H1 (cell line): Measurements from ENCODE around the gene B4GALT5. TPM values are rescaled to one million over a fixed set of nuclear protein-coding genes. Genes with fewer than 3 reads are reported as not detected.
A peak's percentile ranks its signal among the peaks of the same experiment; 100 is the strongest.

ENCODE experiments used
- CTCF ChIA-PET: fragments of 300-600 bp; sonication (Branson Sonifier 250); formaldehyde crosslinking; loops from one replicate; lab custom pipeline; 2021; ENCODE audit not compliant: partially characterized antibody; lab: Charles Lee
- POLR2A ChIA-PET: fragments of 300-600 bp; sonication (Branson Sonifier 250); formaldehyde crosslinking; loops from one replicate; lab custom pipeline; 2021; ENCODE audit warnings: inconsistent platforms; ENCODE audit not compliant: partially characterized antibody; lab: Charles Lee
- DNase-seq, 2 experiments: peaks; one replicate each; pipeline versions ENCODE4 v3.0.0 to v3.0.0-alpha.2; 2010 to 2022; ENCODE audit warnings: low spot score in 2 of 2, low read depth in 1 of 2, mixed read lengths in 1 of 2
- FAIRE-seq: peaks from 2 replicates; lab custom pipeline; 2011; peaks lifted over from hg19 to GRCh38; lab: Jason Lieb, UNC
- H2AFZ ChIP-seq: 2 replicates; pipeline ENCODE4 v1.8.1; 2012; ENCODE audit warnings: low read length, inconsistent platforms
- H2AK5ac ChIP-seq: 2 replicates; pipeline ENCODE4 v1.6.1; 2013; ENCODE audit warnings: low read depth, low read length
- H2BK120ac ChIP-seq: replicated peaks from 2 replicates; pipeline ENCODE3; 2013; ENCODE audit warnings: low read depth, low read length, inconsistent platforms
- H2BK12ac ChIP-seq: 2 replicates; pipeline ENCODE4 v1.6.1; 2013; ENCODE audit warnings: low read depth, low read length
- H2BK15ac ChIP-seq: 2 replicates; pipeline ENCODE4 v1.6.1; 2013; ENCODE audit warnings: low read length
- H2BK20ac ChIP-seq: 2 replicates; pipeline ENCODE4 v1.6.1; 2013; ENCODE audit warnings: low read length
- H2BK5ac ChIP-seq: 2 replicates; pipeline ENCODE4 v1.6.1; 2013; ENCODE audit warnings: low read depth, low read length
- H3K14ac ChIP-seq: 2 replicates; pipeline ENCODE4 v1.6.1; 2013; ENCODE audit warnings: inconsistent platforms; ENCODE audit not compliant: insufficient read length
- H3K18ac ChIP-seq: 2 replicates; pipeline ENCODE4 v1.6.1; 2013; ENCODE audit warnings: low read length; ENCODE audit errors: extremely low read depth
- H3K23ac ChIP-seq: 2 replicates; pipeline ENCODE4 v1.6.1; 2013; ENCODE audit warnings: inconsistent platforms; ENCODE audit not compliant: insufficient read length
- H3K23me2 ChIP-seq: 2 replicates; pipeline ENCODE4 v1.6.1; 2013; ENCODE audit warnings: low read depth, low read length
- H3K27ac ChIP-seq: 2 replicates; pipeline ENCODE4 v1.6.1; 2011; ENCODE audit warnings: low read depth, low read length, inconsistent platforms
- H3K27me3 ChIP-seq, 4 experiments: replicated peaks in 1 of 4; 1 replicate in 1 of 4; 2 replicates in 3 of 4; pipeline versions ENCODE4 v1.6.1 to v1.8.1; 2011 to 2013; ENCODE audit warnings: low read length in 3 of 4, mild to moderate bottlenecking in 3 of 4, inconsistent platforms in 2 of 4, mixed read lengths in 2 of 4, moderate library complexity in 1 of 4; ENCODE audit not compliant: control insufficient read depth in 3 of 4, insufficient read depth in 3 of 4; ENCODE audit errors: extremely low read depth in 1 of 4
- H3K36me3 ChIP-seq, 4 experiments: 2 replicates each; pipeline versions ENCODE4 v1.6.1 to v1.8.1; 2011 to 2013; ENCODE audit warnings: mild to moderate bottlenecking in 4 of 4, low read length in 3 of 4, moderate library complexity in 2 of 4, control low read depth in 1 of 4, inconsistent platforms in 1 of 4; ENCODE audit not compliant: insufficient read depth in 4 of 4, control insufficient read depth in 2 of 4
- H3K4ac ChIP-seq: replicated peaks from 2 replicates; pipeline ENCODE3; 2013; ENCODE audit warnings: low read length, low read depth, mixed read lengths, inconsistent platforms; ENCODE audit not compliant: insufficient read length
- H3K4me1 ChIP-seq, 4 experiments: replicated peaks in 1 of 4; 1 replicate in 1 of 4; 2 replicates in 3 of 4; pipeline versions ENCODE4 v1.6.1 to v1.8.1; 2011 to 2013; ENCODE audit warnings: low read length in 3 of 4, inconsistent platforms in 2 of 4, mixed read lengths in 1 of 4; ENCODE audit not compliant: insufficient read depth in 4 of 4, control insufficient read depth in 3 of 4
- H3K4me2 ChIP-seq, 2 experiments: 2 replicates each; pipeline versions ENCODE4 v1.6.1 to v1.8.1; 2011 to 2013; ENCODE audit warnings: low read depth in 2 of 2, low read length in 2 of 2, control low read depth in 1 of 2, inconsistent platforms in 1 of 2, mild to moderate bottlenecking in 1 of 2; ENCODE audit not compliant: insufficient read depth in 1 of 2
- H3K4me3 ChIP-seq, 4 experiments: fragments of 200-600, 300-600 bp in 1 of 4; sonication (generic), shearing (Covaris generic), sonication (Bioruptor Twin) in 1 of 4; 2 replicates each; pipeline versions ENCODE4 v1.5.1 to v1.8.1; 2011 to 2016; ENCODE audit warnings: low read length in 4 of 4, low read depth in 3 of 4, control low read depth in 2 of 4, inconsistent platforms in 2 of 4, mild to moderate bottlenecking in 2 of 4, mixed read lengths in 1 of 4, moderate library complexity in 1 of 4; ENCODE audit not compliant: insufficient read depth in 2 of 4; ENCODE audit errors: extremely low read depth in 1 of 4
- H3K56ac ChIP-seq: replicated peaks from 2 replicates; pipeline ENCODE3; 2013; ENCODE audit warnings: low read depth, mild to moderate bottlenecking, mixed read lengths, low read length, inconsistent platforms; ENCODE audit not compliant: insufficient read length
- H3K79me1 ChIP-seq: 2 replicates; pipeline ENCODE4 v1.6.1; 2013; ENCODE audit warnings: low read depth, low read length, control low read depth
- H3K79me2 ChIP-seq, 2 experiments: 2 replicates each; pipeline versions ENCODE4 v1.6.1 to v1.8.1; 2012 to 2013; ENCODE audit warnings: low read length in 2 of 2, mild to moderate bottlenecking in 2 of 2, inconsistent platforms in 1 of 2; ENCODE audit not compliant: insufficient read depth in 2 of 2, control insufficient read depth in 1 of 2
- H3K9ac ChIP-seq, 4 experiments: replicated peaks in 1 of 4; 1 replicate in 1 of 4; 2 replicates in 3 of 4; pipeline versions ENCODE4 v1.6.1 to v1.8.1; 2011 to 2013; ENCODE audit warnings: low read depth in 3 of 4, low read length in 3 of 4, control low read depth in 2 of 4, mild to moderate bottlenecking in 2 of 4, moderate library complexity in 2 of 4, inconsistent platforms in 1 of 4; ENCODE audit errors: extremely low read depth in 1 of 4
- H3K9me3 ChIP-seq, 2 experiments: 2 replicates each; pipeline versions ENCODE4 v1.6.1 to v1.8.1; 2012 to 2013; ENCODE audit warnings: mild to moderate bottlenecking in 2 of 2, moderate library complexity in 2 of 2, control low read depth in 1 of 2, inconsistent platforms in 1 of 2, low read depth in 1 of 2, low read length in 1 of 2, mixed read lengths in 1 of 2; ENCODE audit not compliant: insufficient read depth in 2 of 2
- H4K20me1 ChIP-seq, 2 experiments: replicated peaks in 1 of 2; 2 replicates each; pipeline versions ENCODE3 to v1.8.1; 2011 to 2013; ENCODE audit warnings: inconsistent platforms in 2 of 2, low read length in 2 of 2, mild to moderate bottlenecking in 1 of 2; ENCODE audit not compliant: insufficient read depth in 2 of 2, control insufficient read depth in 1 of 2
- H4K5ac ChIP-seq: 2 replicates; pipeline ENCODE4 v1.6.1; 2013; ENCODE audit warnings: low read length, low read depth, mixed read lengths, inconsistent platforms; ENCODE audit not compliant: insufficient read length
- H4K8ac ChIP-seq: 2 replicates; pipeline ENCODE4 v1.8.0; 2013; ENCODE audit warnings: mild to moderate bottlenecking, moderate library complexity, low read length, inconsistent platforms; ENCODE audit not compliant: insufficient read depth; ENCODE audit errors: extremely low read depth
- H4K91ac ChIP-seq: replicated peaks from 2 replicates; pipeline ENCODE3; 2013; ENCODE audit warnings: low read length, mixed read lengths, inconsistent platforms; ENCODE audit not compliant: insufficient read length
- BACH1 ChIP-seq: IDR thresholded peaks from 2 replicates; pipeline ENCODE4 v1.6.1; 2012; ENCODE audit warnings: low read length, improper control_type of control experiment
- CTCF ChIP-seq, 3 experiments: IDR thresholded peaks; 1 replicate in 2 of 3; 2 replicates in 1 of 3; pipeline versions ENCODE4 v1.5.1 to v1.6.1; 2011; ENCODE audit warnings: low read length in 3 of 3, mild to moderate bottlenecking in 3 of 3, inconsistent platforms in 2 of 3, low read depth in 1 of 3, moderate library complexity in 1 of 3; ENCODE audit not compliant: insufficient read depth in 1 of 3; ENCODE audit errors: control extremely low read depth in 1 of 3
- MAX ChIP-seq: IDR thresholded peaks from 2 replicates; pipeline ENCODE4 v1.6.1; 2012; ENCODE audit warnings: inconsistent platforms
- RAD21 ChIP-seq, 2 experiments: IDR thresholded peaks in 1 of 2; conservative IDR thresholded peaks in 1 of 2; 2 replicates each; pipeline ENCODE4 v1.6.1; 2011; ENCODE audit warnings: low read depth in 2 of 2, low read length in 2 of 2, improper control_type of control experiment in 1 of 2, inconsistent platforms in 1 of 2, mild to moderate bottlenecking in 1 of 2, moderate library complexity in 1 of 2
- SP1 ChIP-seq: IDR thresholded peaks from 2 replicates; pipeline ENCODE4 v1.6.1; 2011; ENCODE audit warnings: low read depth, low read length
- WGBS, 2 experiments: shearing (Covaris generic) in 1 of 2; methylation state at CpG; one replicate each; pipeline versions ENCODE4 v1.1.6 to v1.1.7; 2013 to 2015; ENCODE audit warnings: low lambda C conversion rate in 2 of 2, mixed read lengths in 2 of 2, inconsistent platforms in 1 of 2, low coverage in 1 of 2, missing lambda C conversion rate in 1 of 2; ENCODE audit not compliant: insufficient replicate concordance in 2 of 2, insufficient coverage in 1 of 2, insufficient read length in 1 of 2; ENCODE audit errors: extremely low coverage in 1 of 2, missing lambda C conversion rate in 1 of 2; 5-methylcytosine and 5-hydroxymethylcytosine counted together
- polyA plus RNA-seq, 7 experiments: library from polyadenylated mRNA; depleted of rRNA in 3 of 7; stranded (reverse) in 5 of 7; unstranded in 2 of 7; fragments of >200 nt in 5 of 7; fragments of 200-250 nt in 2 of 7; gene quantifications; 1 replicate in 5 of 7; 2 replicates in 1 of 7; 4 replicates in 1 of 7; pipeline versions ENCODE4 v1.2.1 to v1.2.3, GENCODE V29; 2011 to 2013; ENCODE audit warnings: missing spikeins in 2 of 7, mixed read lengths in 2 of 7
- total RNA-seq: library from RNA; stranded (reverse); fragmentation: NEBNext Ultra II Directional; extraction: Animal tissue kit (Norgen Biotek cat#: 25700); gene quantifications from 2 replicates; pipeline ENCODE4 v1.2.1, GENCODE V29; 2021

Gene B4GALT5
- total and polyA plus RNA-seq, 2 of the 8 experiments (the other 6 are each of a cell fraction or from before 2014, with no cell fraction given) = 46.5 to 75.4 TPM

- no peaks in the 10 kb centered on the region for H3K36me3 ChIP-seq
- H3K9me3 ChIP-seq = no peaks in the 10 kb centered on the region
- H2BK15ac ChIP-seq = no peak overlapping the region
- H4K8ac ChIP-seq = peak overlapping the region; percentile 16; the same call in 1 of the 2 replicates
- H3K79me2 ChIP-seq = no peaks in the 10 kb centered on the region
- no peaks in the 10 kb centered on the region for H3K27me3 ChIP-seq
- TF ChIP-seq RAD21 (IDR thresholded peaks at IDR 0.05 in 1 of 2, conservative IDR thresholded peaks at IDR 0.05 in 1 of 2; ENCODE audit: low read depth in 2 of 2, low read length in 2 of 2) = peak; percentile 57 to 66
- peak; percentile 71 to 77 (median 71) for TF ChIP-seq CTCF (IDR thresholded peaks at IDR 0.05; ENCODE audit: control extremely low read depth in 1 of 3, insufficient read depth in 1 of 3, low read depth in 1 of 3, low read length in 3 of 3)
- TF ChIP-seq SP1 = no peak
- no peak for TF ChIP-seq BACH1
- TF ChIP-seq MAX = peak; percentile 57; the same call in 1 of the 2 replicates
- no peak overlapping the region for H4K5ac ChIP-seq
- no peak overlapping the region for H3K4me2 ChIP-seq
- H2AK5ac ChIP-seq = no peak overlapping the region
- no peak overlapping the region for H2BK120ac ChIP-seq
- ChIA-PET CTCF (interaction anchor here (0.6 to 23.7 kb wide), 27 partner anchors 9 to 301 kb away, joined by 3 to 665 read pairs (median 4); no protein-coding TSS in a partner anchor), POLR2A (no interaction called here)
- no peak overlapping the region for H3K4ac ChIP-seq
- FAIRE-seq = no peak
- H2BK12ac ChIP-seq = no peak overlapping the region
- no peak overlapping the region for H2AFZ ChIP-seq
- H3K18ac ChIP-seq = no peak overlapping the region
- no peak for DNase-seq
- no peak overlapping the region for H3K9ac ChIP-seq
- no peak overlapping the region for H3K23ac ChIP-seq
- H3K23me2 ChIP-seq = no peaks in the 10 kb centered on the region
- no peak overlapping the region for H3K14ac ChIP-seq
- WGBS, 2 experiments = 68% methylated on average over 11 of the region's 11 CpGs; no CpG with 5 or more reads in 1 of the 2 experiments
- H3K56ac ChIP-seq = no peak overlapping the region
- no peak overlapping the region for H3K4me3 ChIP-seq
- no peaks in the 10 kb centered on the region for H3K79me1 ChIP-seq
- no peak overlapping the region for H2BK20ac ChIP-seq
- no peaks in the 10 kb centered on the region for H3K4me1 ChIP-seq
- H3K27ac ChIP-seq = no peak overlapping the region
- no peaks in the 10 kb centered on the region for H4K20me1 ChIP-seq
- H2BK5ac ChIP-seq = no peak overlapping the region
- no peak overlapping the region for H4K91ac ChIP-seq
Observed at GRCh38 chr20:49603209-49603627, 110.5 kb downstream of the B4GALT5 start.
